ENCODE results near the gene ETV7.

DNA sequence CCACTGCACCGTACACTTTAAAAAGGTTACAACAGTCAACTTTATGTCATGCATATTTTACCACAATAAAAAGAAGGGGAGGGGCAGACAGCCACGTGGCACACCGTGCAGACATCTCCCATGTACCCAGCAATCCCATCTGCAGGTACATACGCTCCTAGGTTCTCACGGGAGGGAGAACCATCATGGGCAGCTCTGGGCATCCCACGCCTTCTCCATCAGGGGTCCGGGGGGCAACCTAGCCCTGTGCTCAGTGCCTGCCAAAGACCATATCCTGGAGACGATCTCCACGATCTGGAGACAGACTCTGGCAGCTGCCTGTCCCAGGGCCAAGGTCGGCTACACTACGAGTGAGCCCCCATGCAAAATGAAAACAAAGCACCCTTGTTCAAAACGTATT lies 48.3 kb downstream of the ETV7 start:
- TF ChIP-seq ZNF274 (IDR thresholded peaks at IDR 0.05; ENCODE audit: low read depth, low read length): no peak
- no peak for TF ChIP-seq SUZ12 (IDR thresholded peaks at IDR 0.05; ENCODE audit: extremely low read depth, insufficient read depth, insufficient read length)
